K562 (cell line): Measurements from ENCODE around the gene TLR6. TPM values are rescaled to one million over a fixed set of nuclear protein-coding genes. Genes with fewer than 3 reads are reported as not detected.

Source experiments
- ATAC-seq: fragments of 200-7000 bp; cut with Tn5 transposase; 3 replicates; pipeline ENCODE4 v1.9.1; 2020; ENCODE audit warnings: moderate library complexity
- BruUV-seq: library from RNA; stranded (reverse); fragments of 400-500 nt; replicated peaks from 2 replicates; lab custom pipeline; 2021; lab: Mats Ljungman, UMichigan
- CTCF ChIA-PET: fragments of 300-600 bp; formaldehyde crosslinking; extraction: SDS; loops from one replicate; lab custom pipeline; 2021; ENCODE audit warnings: low intra/inter-chr PET ratio; lab: Yijun Ruan, JAX
- POLR2A ChIA-PET: fragments of 300-600, 350-650 bp; sonication (Branson Sonifier 250); formaldehyde crosslinking; extraction: SDS; loops from one replicate; lab custom pipeline; 2021; ENCODE audit warnings: antibody characterized with exemption, inconsistent platforms; lab: Yijun Ruan, JAX
- DNase-seq, 4 experiments: peaks; one replicate each; pipeline versions ENCODE4 v3.0.0 to v3.0.0-alpha.2; 2011 to 2018; ENCODE audit warnings: low spot score in 3 of 4, mixed read lengths in 3 of 4; ENCODE audit errors: extremely low read depth in 1 of 4
- FAIRE-seq: peaks from 2 replicates; lab custom pipeline; 2011; peaks lifted over from hg19 to GRCh38; lab: Jason Lieb, UNC
- H2AFZ ChIP-seq: 2 replicates; pipeline ENCODE4 v1.6.0; 2011; ENCODE audit warnings: low read depth, low read length, control low read depth, inconsistent platforms
- H3K27ac ChIP-seq: fragments of 200-600 bp; 3 replicates; pipeline ENCODE4 v1.8.0; 2011; ENCODE audit warnings: low read depth, mild to moderate bottlenecking, control low read depth, inconsistent platforms, low read length, moderate library complexity, mixed read lengths; ENCODE audit errors: extremely low read depth
- H3K27me3 ChIP-seq, 2 experiments: fragments of 300-600 bp in 1 of 2; 2 replicates in 1 of 2; 3 replicates in 1 of 2; pipeline versions ENCODE4 v1.6.0 to v1.8.0; 2011; ENCODE audit warnings: inconsistent platforms in 2 of 2, low read length in 2 of 2, mild to moderate bottlenecking in 1 of 2, mixed read lengths in 1 of 2, moderate library complexity in 1 of 2; ENCODE audit not compliant: control insufficient read depth in 2 of 2, insufficient read depth in 2 of 2
- H3K36me3 ChIP-seq: fragments of 300-600 bp; 3 replicates; pipeline ENCODE4 v1.8.0; 2011; ENCODE audit warnings: mild to moderate bottlenecking, low read length, inconsistent platforms; ENCODE audit not compliant: control insufficient read depth, insufficient read depth
- H3K4me1 ChIP-seq, 2 experiments: fragments of 200-600 bp in 1 of 2; replicated peaks in 1 of 2; 2 replicates in 1 of 2; 3 replicates in 1 of 2; pipeline versions ENCODE4 v1.5.1 to v1.8.0; 2011; ENCODE audit warnings: inconsistent platforms in 2 of 2, low read length in 2 of 2, mild to moderate bottlenecking in 1 of 2, mixed read lengths in 1 of 2, moderate library complexity in 1 of 2; ENCODE audit not compliant: control insufficient read depth in 2 of 2, insufficient read depth in 2 of 2
- H3K4me2 ChIP-seq: 2 replicates; pipeline ENCODE4 v1.6.1; 2011; ENCODE audit warnings: low read length, control low read depth, inconsistent platforms, mixed read lengths; ENCODE audit not compliant: insufficient read depth
- H3K4me3 ChIP-seq: fragments of 200-600 bp; sonication (generic), shearing (Covaris generic); 2 replicates; pipeline ENCODE4 v1.5.1; 2016; ENCODE audit warnings: control low read depth, inconsistent platforms
- H3K79me2 ChIP-seq: fragments of 200-600 bp; 3 replicates; pipeline ENCODE4 v1.8.0; 2011; ENCODE audit warnings: low read length, inconsistent platforms; ENCODE audit not compliant: control insufficient read depth, insufficient read depth
- H3K9ac ChIP-seq, 2 experiments: 2 replicates each; pipeline versions ENCODE4 v1.6.0 to v1.6.1; 2011; ENCODE audit warnings: low read depth in 2 of 2, low read length in 2 of 2, control low read depth in 1 of 2, inconsistent platforms in 1 of 2, mild to moderate bottlenecking in 1 of 2, mixed read lengths in 1 of 2; ENCODE audit not compliant: insufficient read depth in 1 of 2
- H3K9me1 ChIP-seq: one replicate; pipeline ENCODE4 v1.6.0; 2011; ENCODE audit warnings: inconsistent platforms, mild to moderate bottlenecking, low read length, moderate library complexity; ENCODE audit not compliant: control insufficient read depth, insufficient read depth
- H3K9me3 ChIP-seq: replicated peaks from 2 replicates; pipeline ENCODE4 v1.5.1; 2011; ENCODE audit warnings: low read depth, low read length, inconsistent platforms; ENCODE audit not compliant: control insufficient read depth, insufficient read depth
- H4K20me1 ChIP-seq: replicated peaks from 2 replicates; pipeline ENCODE4 v1.6.1; 2011; ENCODE audit warnings: low read length, inconsistent platforms, mixed read lengths; ENCODE audit not compliant: control insufficient read depth, insufficient read depth
- ATF7 ChIP-seq: fragments of 450-650 bp; IDR thresholded peaks from 2 replicates; pipeline ENCODE4 v1.7.1; 2014; ENCODE audit warnings: mild to moderate bottlenecking, moderate library complexity
- CAMTA2 ChIP-seq: fragments of 250-450 bp; sonication (Bioruptor Pico); conservative IDR thresholded peaks from 2 replicates; pipeline ENCODE4 v1.5.1; 2022
- KDM1A ChIP-seq, 2 experiments: fragments of 450-650 bp; IDR thresholded peaks; 2 replicates each; pipeline ENCODE4 v1.6.1; 2016; ENCODE audit warnings: mild to moderate bottlenecking in 2 of 2
- MEF2D ChIP-seq: conservative IDR thresholded peaks from 2 replicates; pipeline ENCODE4 v1.6.1; 2016; ENCODE audit warnings: low read depth, missing genetic modification characterization, missing compliant biosample characterization
- NCOA1 ChIP-seq: fragments of 450-650 bp; IDR thresholded peaks from 2 replicates; pipeline ENCODE4 v1.6.1; 2016; ENCODE audit warnings: low read depth
- RBM15 ChIP-seq: fragments of 200-400 bp; formaldehyde crosslinking; IDR thresholded peaks from 2 replicates; pipeline ENCODE4 v1.6.1; 2018; ENCODE audit warnings: mild to moderate bottlenecking, low read length, moderate library complexity; ENCODE audit not compliant: insufficient read depth
- TBL1XR1 ChIP-seq, 2 experiments: IDR thresholded peaks; 2 replicates each; pipeline ENCODE4 v1.6.1; 2012; ENCODE audit warnings: improper control_type of control experiment in 2 of 2, low read length in 2 of 2, mild to moderate bottlenecking in 1 of 2
- TCF7 ChIP-seq: sonication (generic); IDR thresholded peaks from 2 replicates; pipeline ENCODE4 v1.6.1; 2016; ENCODE audit warnings: antibody characterized with exemption, borderline replicate concordance
- TEAD2 ChIP-seq: fragments of 450-650 bp; IDR thresholded peaks from 2 replicates; pipeline ENCODE4 v1.6.1; 2016; ENCODE audit warnings: missing genetic modification characterization, control low read depth, missing compliant biosample characterization
- TRIM24 ChIP-seq, 2 experiments: fragments of 450-650 bp; IDR thresholded peaks; 2 replicates each; pipeline ENCODE4 v1.6.1; 2016
- ZBED1 ChIP-seq: IDR thresholded peaks from 2 replicates; pipeline ENCODE4 v1.6.1; 2014
- ZBTB1 ChIP-seq: sonication (generic); formaldehyde crosslinking; IDR thresholded peaks from 2 replicates; pipeline ENCODE4 v1.8.1; 2023; ENCODE audit warnings: missing genetic modification reagents, low read depth, mild to moderate bottlenecking, borderline replicate concordance
- ZBTB12 ChIP-seq: fragments of 250-450 bp; sonication (Bioruptor Pico); IDR thresholded peaks from 2 replicates; pipeline ENCODE4 v1.4.0; 2020
- ZMIZ1 ChIP-seq, 2 experiments: fragments of 150-350 bp in 1 of 2; IDR thresholded peaks; 2 replicates each; pipeline ENCODE4 v1.6.1; 2012 to 2016; ENCODE audit warnings: low read depth in 2 of 2, low read length in 2 of 2, mild to moderate bottlenecking in 1 of 2, moderate library complexity in 1 of 2
- WGBS: fragments of 100-300 bp; shearing (Covaris generic); methylation state at CpG from one replicate; pipeline ENCODE4 v1.1.6; 2016; ENCODE audit warnings: low coverage, mixed read lengths; ENCODE audit not compliant: insufficient coverage; ENCODE audit errors: missing lambda C conversion rate; 5-methylcytosine and 5-hydroxymethylcytosine counted together
- in situ Hi-C: fragments of 300-500 bp; cut with MboI; formaldehyde crosslinking; loops from 4 replicates; pipeline ENCODE4 v1.15.0; 2018; ENCODE audit warnings: inconsistent platforms, mixed read lengths
- intact Hi-C: fragments of 100-400 bp; cut with micrococcal nuclease; formaldehyde crosslinking; loops from 2 replicates; pipeline ENCODE4 v1.14.2; 2022
- polyA plus RNA-seq, 8 experiments: library from polyadenylated mRNA; depleted of rRNA in 4 of 8; stranded (reverse) in 5 of 8; unstranded in 3 of 8; fragments of >200 nt; fragmentation: Nextera tagmentation in 2 of 8; fragmentation: Illumina TruSeq in 1 of 8; extraction: Ambion mirVana in 2 of 8; extraction: Trizol in 1 of 8; gene quantifications; 2 replicates each; pipeline versions ENCODE4 v1.2.1 to v1.2.3, GENCODE V29; 2011 to 2014; ENCODE audit warnings: inconsistent platforms in 1 of 8, missing spikeins in 1 of 8
- total RNA-seq, 7 experiments: library from RNA; depleted of rRNA in 6 of 7; stranded (reverse); fragments of >200 nt in 6 of 7; fragmentation: Illumina TruSeq in 2 of 7; extraction: Trizol in 2 of 7; gene quantifications; 2 replicates each; pipeline versions ENCODE4 v1.2.1 to v1.2.3, GENCODE V29; 2011 to 2021; ENCODE audit warnings: low replicate concordance in 1 of 7

Gene TLR6
- total and polyA plus RNA-seq, 9 of the 15 experiments (the other 6 are each of a cell fraction or from before 2014, with no cell fraction given) = 0.08 to 1.9 (median 0.91) TPM

GRCh38 chr4:38904090-38904666 lies 47.6 kb upstream of the TLR6 start:
- Histone ChIP-seq H3K79me2 (no peaks in the 10 kb centered on the region), H3K9me3 (no peaks in the 10 kb centered on the region), H3K9me1 (no peaks in the 10 kb centered on the region), H3K4me2 (no peak overlapping the region), H4K20me1 (no peaks in the 10 kb centered on the region), H3K4me3 (no peak overlapping the region)
- ChIA-PET POLR2A (interaction anchor here (0.7 to 1.3 kb wide), 3 partner anchors 9 to 231 kb away, joined by 3 to 6 read pairs (median 5); no protein-coding TSS in a partner anchor), CTCF (no interaction called here)
- in situ Hi-C loops = loop anchor here (5.0 kb wide), 1 partner anchor 233 kb away; no protein-coding TSS in a partner anchor
- WGBS = 53% methylated on average over 10 of the region's 10 CpGs
- TF ChIP-seq ZBTB12 (CRISPR knock-in tag) = no peak
- no peak for TF ChIP-seq ATF7
- TF ChIP-seq RBM15 = no peak
- TF ChIP-seq TBL1XR1 (IDR thresholded peaks at IDR 0.05; ENCODE audit: low read length in 2 of 2) = no peak
- TF ChIP-seq TEAD2 (tag) = no peak
- TF ChIP-seq ZBED1 = no peak
- no peak for TF ChIP-seq TRIM24 (IDR thresholded peaks at IDR 0.05)
- TF ChIP-seq MEF2D (tag) = no peak
- TF ChIP-seq KDM1A (IDR thresholded peaks at IDR 0.05) = no peak
- TF ChIP-seq ZMIZ1 (IDR thresholded peaks at IDR 0.05; ENCODE audit: low read depth in 2 of 2, low read length in 2 of 2) = no peak
- TF ChIP-seq NCOA1 = no peak
- no peak for TF ChIP-seq TCF7
- TF ChIP-seq CAMTA2 (CRISPR knock-in tag) = no peak
- no peak for TF ChIP-seq ZBTB1
- TF ChIP-seq, all 486 proteins: peak for 0
- Histone ChIP-seq H3K9ac (no peak overlapping the region), H3K36me3 (peaks cover 3% of the 10 kb centered on the region; the same call in 1 of the 3 replicates), H3K4me1 (peaks cover 0 to 2% of the 10 kb centered on the region in 2 experiments; a peak in 1 of 5 replicates), H3K27me3 (no peaks in the 10 kb centered on the region), H3K27ac (no peak overlapping the region), H2AFZ (no peak overlapping the region)
- intact Hi-C loops = loop anchor here (5.0 kb wide), 1 partner anchor 143 kb away; no protein-coding TSS in a partner anchor
- FAIRE-seq = no peak
- no TSS peak for BruUV-seq
- no peak for ATAC-seq
- no peak for DNase-seq
